ENCODE data around the gene ZCCHC10. TPM values are rescaled to one million over a fixed set of nuclear protein-coding genes. Genes with fewer than 3 reads are reported as not detected.
"Not testable (repeated sequence)": the region's sequence is repeated elsewhere in the genome, so short reads cannot be mapped to it uniquely, and the experiment has no call there.

ZCCHC10 gene
- total RNA-seq, 6 donors from 2014 or later = 5.7 to 21.3 (median 12.4) TPM

GRCh38 chr5:133051061-133051541 lies 24.8 kb upstream of the ZCCHC10 start:
- H3K4me3 ChIP-seq = peak overlapping the region; percentile 48 to 98 (median 77)
- peaks cover 22 to 33% (median 30%) of the 10 kb centered on the region in 4 donors for H3K4me1 ChIP-seq
- DNase-seq (no peak), ATAC-seq (ENCODE audit: low FRiP score in 2 of 2) (peak in 1 of 2 donors; percentile 31)
- peak overlapping the region; percentile 98 to 100 (median 99) for H3K27ac ChIP-seq
- no peaks in the 10 kb centered on the region for H3K27me3 ChIP-seq
- WGBS, 2 donors = 3 to 4% methylated on average over 3 to 15 of the region's 15 CpGs
- H3K9me3 ChIP-seq = no peaks in the 10 kb centered on the region
- TF ChIP-seq EP300 (IDR thresholded peaks at IDR 0.05) (no peak), POLR2AphosphoS5 (IDR thresholded peaks at IDR 0.05) (no peak), POLR2A (IDR thresholded peaks at IDR 0.05) (no peak), CTCF (IDR thresholded peaks at IDR 0.05) (no peak)
- no peaks in the 10 kb centered on the region for H3K36me3 ChIP-seq

GRCh38 chr5:133050521-133050920 lies 24.2 kb upstream of the ZCCHC10 start:
- WGBS, 2 donors = 45 to 51% methylated on average over 4 of the region's 4 CpGs
- Histone ChIP-seq H3K4me3 (peak overlapping the region in 3 of 4 donors; percentile 77 to 98 (median 77)), H3K4me1 (peaks cover 22 to 33% (median 30%) of the 10 kb centered on the region in 4 donors), H3K27me3 (no peaks in the 10 kb centered on the region), H3K36me3 (no peaks in the 10 kb centered on the region), H3K9me3 (no peaks in the 10 kb centered on the region), H3K27ac (peak overlapping the region; percentile 98 to 100 (median 99))
- no peak for DNase-seq
- TF ChIP-seq CTCF (IDR thresholded peaks at IDR 0.05) (no peak), POLR2AphosphoS5 (IDR thresholded peaks at IDR 0.05) (no peak), POLR2A (IDR thresholded peaks at IDR 0.05) (no peak), EP300 (IDR thresholded peaks at IDR 0.05) (no peak)
- ATAC-seq (ENCODE audit: low FRiP score in 2 of 2) = no peak

- no peak for ATAC-seq (ENCODE audit: low FRiP score in 2 of 2)
- Histone ChIP-seq H3K4me1 (peaks cover 22 to 33% (median 28%) of the 10 kb centered on the region in 4 donors), H3K9me3 (no peaks in the 10 kb centered on the region), H3K27me3 (no peaks in the 10 kb centered on the region), H3K4me3 (no peak overlapping the region), H3K27ac (peak overlapping the region in 1 of 4 donors; percentile 64), H3K36me3 (no peaks in the 10 kb centered on the region)
- WGBS, 2 donors = 33 to 50% methylated on average over 1 of the region's 1 CpG
- TF ChIP-seq CTCF (IDR thresholded peaks at IDR 0.05) (no peak), EP300 (IDR thresholded peaks at IDR 0.05) (no peak), POLR2A (IDR thresholded peaks at IDR 0.05) (no peak), POLR2AphosphoS5 (IDR thresholded peaks at IDR 0.05) (no peak)
- no peak for DNase-seq
Observed at GRCh38 chr5:133049726-133050048, 23.3 kb upstream of the ZCCHC10 start.

GRCh38 chr5:133048993-133049725 lies 22.8 kb upstream of the ZCCHC10 start:
- Histone ChIP-seq H3K27me3 (no peaks in the 10 kb centered on the region), H3K27ac (peak overlapping the region in 3 of 4 donors; percentile 15 to 64 (median 23)), H3K4me3 (no peak overlapping the region), H3K9me3 (no peaks in the 10 kb centered on the region), H3K36me3 (no peaks in the 10 kb centered on the region), H3K4me1 (peaks cover 22 to 31% (median 24%) of the 10 kb centered on the region in 4 donors)
- ATAC-seq (ENCODE audit: low FRiP score in 2 of 2) = no peak
- TF ChIP-seq EP300 (IDR thresholded peaks at IDR 0.05) (no peak), POLR2A (IDR thresholded peaks at IDR 0.05) (no peak), POLR2AphosphoS5 (IDR thresholded peaks at IDR 0.05) (no peak)
- WGBS, 2 donors = 15 to 34% methylated on average over 6 of the region's 6 CpGs
- no peak for DNase-seq

GRCh38 chr5:133047404-133047803 lies 21.1 kb upstream of the ZCCHC10 start:
- TF ChIP-seq EP300 (IDR thresholded peaks at IDR 0.05) (no peak), CTCF (IDR thresholded peaks at IDR 0.05) (no peak), POLR2A (IDR thresholded peaks at IDR 0.05) (no peak), POLR2AphosphoS5 (IDR thresholded peaks at IDR 0.05) (no peak)
- peak in 1 of 2 donors; percentile 80 for DNase-seq
- H3K27ac ChIP-seq = no peak overlapping the region

GRCh38 chr5:133046560-133046959 lies 20.2 kb upstream of the ZCCHC10 start:
- 82 to 88% methylated on average over 8 of the region's 8 CpGs for WGBS, 2 donors
- H3K36me3 ChIP-seq; H3K4me3 ChIP-seq; H3K27ac ChIP-seq; H3K9me3 ChIP-seq; DNase-seq; ATAC-seq (ENCODE audit: low FRiP score in 2 of 2); H3K27me3 ChIP-seq: not testable (repeated sequence)
- peaks cover 9 to 18% (median 10%) of the 10 kb centered on the region in 4 donors for H3K4me1 ChIP-seq

More at GRCh38 chr5:133047404-133047803, 21.1 kb upstream of the ZCCHC10 start:
- Histone ChIP-seq H3K36me3 (no peaks in the 10 kb centered on the region), H3K4me3 (no peak overlapping the region), H3K27me3 (no peaks in the 10 kb centered on the region), H3K4me1 (peaks cover 9 to 18% (median 10%) of the 10 kb centered on the region in 4 donors), H3K9me3 (no peaks in the 10 kb centered on the region)
- ATAC-seq (ENCODE audit: low FRiP score in 2 of 2) = no peak
- WGBS, 2 donors = 95% methylated on average over 19 of the region's 19 CpGs; no CpG with 5 or more reads in 1 of the 2 donors

All from upper lobe of left lung (tissue), 6 donors.